HG03280 (cell line): ENCODE measurements around the gene TMEM117.
"Not testable (repeated sequence)": the region's sequence is repeated elsewhere in the genome, so short reads cannot be mapped to it uniquely, and the experiment has no call there.

Experiments used
- ATAC-seq: cut with Tn5 transposase; IDR thresholded peaks from one replicate; pipeline ENCODE4 v1.9.1; 2021; ENCODE audit warnings: mild to moderate bottlenecking, moderate library complexity; ENCODE audit not compliant: unreplicated experiment

Gene TMEM117

GRCh38 chr12:44015333-44015941 lies 179.6 kb downstream of the TMEM117 start:
- ATAC-seq: peak; percentile 85

DNA sequence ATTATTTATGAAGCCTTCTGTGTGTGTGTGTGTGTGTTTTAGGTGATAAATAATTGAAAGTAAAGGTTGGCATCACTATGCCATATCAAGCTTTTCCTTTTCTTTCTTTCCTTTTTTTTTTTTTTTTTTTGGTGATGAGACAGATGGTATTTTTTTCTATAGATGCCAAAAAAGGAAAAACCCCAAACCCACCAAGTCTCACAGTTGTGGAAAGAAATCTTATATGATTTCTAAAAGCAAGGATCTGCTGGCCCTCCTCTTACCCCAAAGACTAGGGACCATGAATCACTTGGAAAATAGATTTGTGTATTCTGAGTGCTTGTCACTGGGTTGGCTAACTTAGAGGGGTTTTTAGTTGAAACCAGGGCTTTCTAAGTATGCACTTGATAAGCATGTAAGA lies 181.3 kb downstream of the TMEM117 start:
- ATAC-seq: no peak

GRCh38 chr12:44019118-44019517 lies 183.2 kb downstream of the TMEM117 start:
- no peak for ATAC-seq

GRCh38 chr12:44020555-44020954 lies 184.7 kb downstream of the TMEM117 start:
- ATAC-seq: no peak

- peak; percentile 87 for ATAC-seq
These were observed 185.6 kb downstream of the TMEM117 start for GRCh38 chr12:44021471-44021971.

- ATAC-seq: no peak
These were observed 189.6 kb downstream of the TMEM117 start for GRCh38 chr12:44025499-44025898.

GRCh38 chr12:44026046-44026445 lies 190.2 kb downstream of the TMEM117 start:
- ATAC-seq: no peak

GRCh38 chr12:44026926-44027325 lies 191.0 kb downstream of the TMEM117 start:
- ATAC-seq: not testable (repeated sequence)

GRCh38 chr12:44029194-44029593 lies 193.3 kb downstream of the TMEM117 start:
- ATAC-seq: no peak

- no peak for ATAC-seq
These were observed 195.7 kb downstream of the TMEM117 start for GRCh38 chr12:44031472-44032185.

GRCh38 chr12:44034906-44035305 lies 199.0 kb downstream of the TMEM117 start:
- ATAC-seq: no peak

- ATAC-seq: no peak
These were observed 201.1 kb downstream of the TMEM117 start for GRCh38 chr12:44036875-44037443.

- no peak for ATAC-seq
These were observed 202.5 kb downstream of the TMEM117 start for GRCh38 chr12:44038411-44038810.

GRCh38 chr12:44044491-44044890 lies 208.6 kb downstream of the TMEM117 start:
- not testable (repeated sequence) for ATAC-seq

GRCh38 chr12:44046732-44047417 lies 211.0 kb downstream of the TMEM117 start:
- no peak for ATAC-seq

DNA sequence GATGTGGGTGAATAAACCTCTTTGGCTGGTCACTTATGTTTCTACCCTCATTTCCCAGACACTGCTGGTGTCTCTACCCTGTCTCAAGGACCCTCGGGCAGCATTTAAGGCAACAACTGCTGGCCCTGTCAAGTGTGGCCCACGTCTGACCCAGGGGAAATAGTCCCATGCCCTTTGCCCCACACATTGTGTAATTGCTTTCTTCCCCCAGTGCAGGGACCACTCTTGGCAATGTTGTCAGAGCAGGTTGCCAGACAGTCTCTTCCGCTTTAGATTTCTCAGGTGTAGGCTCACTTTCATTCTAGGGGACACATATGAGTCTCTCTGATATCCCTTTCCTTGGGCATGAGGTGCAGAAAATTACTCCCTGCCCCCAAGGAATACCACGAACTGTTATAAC lies 216.7 kb downstream of the TMEM117 start:
- no peak for ATAC-seq

DNA sequence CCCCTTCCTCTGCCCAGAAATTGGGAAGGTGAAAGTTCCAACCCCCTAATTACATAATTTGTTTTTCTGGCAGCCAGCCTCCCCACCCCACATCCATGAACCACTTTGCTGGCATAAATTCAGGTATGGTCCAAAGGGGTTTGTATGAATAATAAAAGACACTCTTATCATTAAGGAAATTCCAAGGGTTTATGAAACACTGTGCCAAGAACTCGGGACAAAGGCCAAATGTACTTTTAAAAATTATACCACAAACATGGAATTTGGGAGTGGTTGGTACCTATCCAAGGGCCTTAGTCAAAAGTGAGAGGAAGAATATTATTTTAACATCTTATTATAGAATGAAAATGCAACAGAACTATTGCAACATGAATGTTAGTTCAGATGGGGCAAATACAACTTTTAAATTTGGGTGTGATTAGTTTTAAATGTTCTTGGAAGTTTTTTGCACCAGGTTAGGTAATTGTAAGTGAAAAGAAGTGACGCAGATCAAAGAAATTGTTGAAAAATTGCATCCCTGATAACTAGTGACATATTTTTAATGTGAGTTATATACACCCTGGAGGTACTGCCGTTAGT lies 217.8 kb downstream of the TMEM117 start:
- ATAC-seq: no peak

- ATAC-seq: no peak
These were observed 218.4 kb downstream of the TMEM117 start for GRCh38 chr12:44054281-44054680.

GRCh38 chr12:44058366-44058765 lies 222.5 kb downstream of the TMEM117 start:
- ATAC-seq: no peak

GRCh38 chr12:44059476-44059875 lies 223.6 kb downstream of the TMEM117 start:
- ATAC-seq: no peak

GRCh38 chr12:44063671-44064070 lies 227.8 kb downstream of the TMEM117 start:
- no peak for ATAC-seq
